ENCODE data around the gene CCSER1.
"Not testable (repeated sequence)": the region's sequence is repeated elsewhere in the genome, so short reads cannot be mapped to it uniquely, and the experiment has no call there.

The CCSER1 gene

GRCh38 chr4:91319556-91320268 is 1192.5 kb downstream of the CCSER1 start:
- no peak for DNase-seq

GRCh38 chr4:91322961-91323360 is 1195.8 kb downstream of the CCSER1 start:
- no peak for DNase-seq

GRCh38 chr4:91325495-91325894 is 1198.3 kb downstream of the CCSER1 start:
- no peak for DNase-seq

- DNase-seq: not testable (repeated sequence)
Measured at GRCh38 chr4:91326167-91326566, 1199.0 kb downstream of the CCSER1 start.

GRCh38 chr4:91330555-91331137 is 1203.5 kb downstream of the CCSER1 start:
- DNase-seq: no peak

- DNase-seq: no peak
Measured at GRCh38 chr4:91340822-91341221, 1213.6 kb downstream of the CCSER1 start.

- DNase-seq: no peak
Measured at GRCh38 chr4:91345632-91346031, 1218.4 kb downstream of the CCSER1 start.

- DNase-seq: not testable (repeated sequence)
Measured at GRCh38 chr4:91356496-91356895, 1229.3 kb downstream of the CCSER1 start.

GRCh38 chr4:91358016-91358415 is 1230.8 kb downstream of the CCSER1 start:
- DNase-seq: not testable (repeated sequence)

- not testable (repeated sequence) for DNase-seq
Measured at GRCh38 chr4:91358621-91359020, 1231.4 kb downstream of the CCSER1 start.

GRCh38 chr4:91359041-91360031 is 1232.1 kb downstream of the CCSER1 start:
- no peak for DNase-seq

- no peak for DNase-seq
Measured at GRCh38 chr4:91362125-91362524, 1234.9 kb downstream of the CCSER1 start.

- no peak for DNase-seq
Measured at GRCh38 chr4:91366554-91366953, 1239.4 kb downstream of the CCSER1 start.

- no peak for DNase-seq
Measured at GRCh38 chr4:91369116-91369515, 1241.9 kb downstream of the CCSER1 start.

GRCh38 chr4:91373546-91373945 is 1246.4 kb downstream of the CCSER1 start:
- DNase-seq: no peak

GRCh38 chr4:91405431-91405830 is 1278.2 kb downstream of the CCSER1 start:
- DNase-seq: not testable (repeated sequence)

GRCh38 chr4:91422011-91422410 is 1294.8 kb downstream of the CCSER1 start:
- no peak for DNase-seq

GRCh38 chr4:91426725-91427124 is 1299.5 kb downstream of the CCSER1 start:
- no peak for DNase-seq

- no peak for DNase-seq
Measured at GRCh38 chr4:91427171-91427570, 1300.0 kb downstream of the CCSER1 start.

GRCh38 chr4:91434631-91435030 is 1307.4 kb downstream of the CCSER1 start:
- no peak for DNase-seq

GRCh38 chr4:91436556-91436955 is 1309.4 kb downstream of the CCSER1 start:
- no peak for DNase-seq

GRCh38 chr4:91447168-91447567 is 1320.0 kb downstream of the CCSER1 start:
- DNase-seq: no peak

- no peak for DNase-seq
Measured at GRCh38 chr4:91448668-91449330, 1321.6 kb downstream of the CCSER1 start.
